A673 (cell line): Measurements from ENCODE around the gene GLS.
"Not testable (repeated sequence)": the region's sequence is repeated elsewhere in the genome, so short reads cannot be mapped to it uniquely, and the experiment has no call there.

Source experiments
- CTCF ChIP-seq: fragments of 300-800, 200-600 bp; sonication (generic); conservative IDR thresholded peaks from 2 replicates; pipeline ENCODE4 v1.5.1; 2017; ENCODE audit warnings: low read depth, mild to moderate bottlenecking, antibody characterized with exemption, low read length, moderate library complexity, mixed read lengths
- EZH2 ChIP-seq: fragments of 200-600 bp; sonication (generic); IDR thresholded peaks from 2 replicates; pipeline ENCODE4 v1.6.1; 2017; ENCODE audit warnings: borderline replicate concordance, low read depth, mild to moderate bottlenecking, mixed read lengths, antibody characterized with exemption, low read length; ENCODE audit not compliant: poor library complexity, severe bottlenecking

GRCh38 chr2:190862128-190862527, 18.5 kb upstream of the GLS start:
- not testable (repeated sequence) for TF ChIP-seq CTCF, EZH2
